IMR-90 (cell line): Measurements from ENCODE around the gene CNKSR3. TPM values are rescaled to one million over a fixed set of nuclear protein-coding genes. Genes with fewer than 3 reads are reported as not detected.

Experiments used
- ATAC-seq: fragments of 200-7000 bp; cut with Tn5 transposase; 2 replicates; pipeline ENCODE4 v1.9.1; 2020; ENCODE audit warnings: low read depth, mild to moderate bottlenecking, moderate library complexity
- BruUV-seq: library from RNA; stranded (reverse); fragments of 400-500 nt; replicated peaks from 2 replicates; lab custom pipeline; 2021; lab: Mats Ljungman, UMichigan
- CTCF ChIA-PET: fragments of 300-600 bp; formaldehyde crosslinking; extraction: SDS; loops from one replicate; lab custom pipeline; 2021; ENCODE audit warnings: antibody characterized with exemption; lab: Yijun Ruan, JAX
- POLR2A ChIA-PET: fragments of 300-600 bp; sonication (Branson Sonifier 250); formaldehyde crosslinking; loops from one replicate; lab custom pipeline; 2022; ENCODE audit warnings: antibody characterized with exemption; ENCODE audit not compliant: unreplicated experiment; lab: Charles Lee
- DNase-seq: peaks from one replicate; pipeline ENCODE4 v3.0.0; 2013
- H2AFZ ChIP-seq: replicated peaks from 2 replicates; pipeline ENCODE3; 2013; ENCODE audit warnings: low read length, mild to moderate bottlenecking; ENCODE audit not compliant: poor library complexity
- H2AK5ac ChIP-seq: 2 replicates; pipeline ENCODE4 v1.6.1; 2013; ENCODE audit warnings: low read depth, low read length, inconsistent platforms
- H2AK9ac ChIP-seq: replicated peaks from 2 replicates; pipeline ENCODE3; 2013; ENCODE audit warnings: mild to moderate bottlenecking, low read depth, low read length, moderate library complexity; ENCODE audit not compliant: poor library complexity
- H2BK120ac ChIP-seq: 2 replicates; pipeline ENCODE4 v1.6.1; 2013; ENCODE audit warnings: low read depth, low read length, inconsistent platforms
- H2BK15ac ChIP-seq: 3 replicates; pipeline ENCODE4 v1.6.1; 2013; ENCODE audit warnings: low read depth, low read length, inconsistent platforms
- H2BK20ac ChIP-seq: 2 replicates; pipeline ENCODE4 v1.6.1; 2013; ENCODE audit warnings: low read depth, mild to moderate bottlenecking, inconsistent platforms, low read length, moderate library complexity
- H2BK5ac ChIP-seq: 2 replicates; pipeline ENCODE4 v1.6.1; 2013; ENCODE audit warnings: mild to moderate bottlenecking, low read depth, low read length, inconsistent platforms; ENCODE audit not compliant: poor library complexity, severe bottlenecking
- H3K14ac ChIP-seq: replicated peaks from 2 replicates; pipeline ENCODE4 v1.6.1; 2013; ENCODE audit warnings: low read depth, low read length, inconsistent platforms
- H3K18ac ChIP-seq: 2 replicates; pipeline ENCODE4 v1.6.1; 2013; ENCODE audit warnings: low read depth, low read length, control low read depth
- H3K23ac ChIP-seq: 2 replicates; pipeline ENCODE4 v1.6.1; 2013; ENCODE audit warnings: low read depth, low read length, inconsistent platforms
- H3K27ac ChIP-seq: 2 replicates; pipeline ENCODE4 v1.5.1; 2013; ENCODE audit warnings: mild to moderate bottlenecking, control low read depth, low read length; ENCODE audit not compliant: insufficient read depth
- H3K27me3 ChIP-seq: 2 replicates; pipeline ENCODE4 v1.6.1; 2013; ENCODE audit warnings: low read length; ENCODE audit not compliant: control insufficient read depth, insufficient read depth
- H3K36me3 ChIP-seq: 2 replicates; pipeline ENCODE4 v1.6.1; 2013; ENCODE audit warnings: low read length, mixed read lengths; ENCODE audit not compliant: control insufficient read depth, insufficient read depth
- H3K4ac ChIP-seq: 2 replicates; pipeline ENCODE4 v1.6.1; 2013; ENCODE audit warnings: low read depth, low read length, inconsistent platforms
- H3K4me1 ChIP-seq: 2 replicates; pipeline ENCODE4 v1.6.1; 2013; ENCODE audit warnings: low read length, mixed read lengths; ENCODE audit not compliant: control insufficient read depth, insufficient read depth
- H3K4me2 ChIP-seq: 2 replicates; pipeline ENCODE4 v1.6.1; 2013; ENCODE audit warnings: low read depth, mild to moderate bottlenecking, control low read depth, low read length, moderate library complexity
- H3K4me3 ChIP-seq: 2 replicates; pipeline ENCODE4 v1.5.1; 2013; ENCODE audit warnings: low read depth, mild to moderate bottlenecking, control low read depth, low read length, moderate library complexity; ENCODE audit not compliant: insufficient read depth
- H3K56ac ChIP-seq: 2 replicates; pipeline ENCODE4 v1.6.1; 2013; ENCODE audit warnings: low read length, inconsistent platforms; ENCODE audit not compliant: insufficient read depth; ENCODE audit errors: extremely low read depth
- H3K79me1 ChIP-seq, 2 experiments: 2 replicates each; pipeline ENCODE4 v1.6.1; 2013; ENCODE audit warnings: low read length in 2 of 2, inconsistent platforms in 1 of 2, low read depth in 1 of 2
- H3K9ac ChIP-seq: 2 replicates; pipeline ENCODE4 v1.6.1; 2013; ENCODE audit warnings: low read depth, low read length, control low read depth
- H3K9me1 ChIP-seq: 2 replicates; pipeline ENCODE4 v1.6.1; 2013; ENCODE audit warnings: low read length, inconsistent platforms; ENCODE audit not compliant: insufficient read depth
- H3K9me3 ChIP-seq: 2 replicates; pipeline ENCODE4 v1.6.1; 2013; ENCODE audit warnings: low read length; ENCODE audit not compliant: control insufficient read depth, insufficient read depth
- H4K20me1 ChIP-seq: 2 replicates; pipeline ENCODE4 v1.6.1; 2013; ENCODE audit warnings: low read length, inconsistent platforms; ENCODE audit not compliant: insufficient read depth
- H4K5ac ChIP-seq: 2 replicates; pipeline ENCODE4 v1.6.1; 2013; ENCODE audit warnings: mild to moderate bottlenecking, low read depth, low read length, control low read depth
- H4K8ac ChIP-seq, 2 experiments: 2 replicates each; pipeline ENCODE4 v1.6.1; 2013; ENCODE audit warnings: low read depth in 2 of 2, low read length in 2 of 2, control low read depth in 1 of 2, inconsistent platforms in 1 of 2
- H4K91ac ChIP-seq: 2 replicates; pipeline ENCODE4 v1.6.1; 2013; ENCODE audit warnings: low read depth, low read length, inconsistent platforms; ENCODE audit not compliant: insufficient read depth
- CHD1 ChIP-seq: IDR thresholded peaks from 2 replicates; pipeline ENCODE4 v1.6.1; 2012; ENCODE audit warnings: low read depth, low read length, improper control_type of control experiment
- ELK1 ChIP-seq: fragments of 150-350 bp; IDR thresholded peaks from 2 replicates; pipeline ENCODE4 v1.6.1; 2016; ENCODE audit warnings: low read depth, mild to moderate bottlenecking, low read length, moderate library complexity, borderline replicate concordance
- FOS ChIP-seq: fragments of 150-350 bp; IDR thresholded peaks from 2 replicates; pipeline ENCODE4 v1.6.1; 2016; ENCODE audit warnings: low read depth, low read length
- MAFK ChIP-seq: IDR thresholded peaks from 2 replicates; pipeline ENCODE4 v1.6.1; 2012; ENCODE audit warnings: low read depth, low read length, improper control_type of control experiment
- NFE2L2 ChIP-seq: fragments of 150-350 bp; IDR thresholded peaks from 2 replicates; pipeline ENCODE4 v1.6.1; 2016; ENCODE audit warnings: low read depth, mild to moderate bottlenecking, low read length
- POLR2A ChIP-seq: IDR thresholded peaks from 2 replicates; pipeline ENCODE4 v1.6.1; 2012; ENCODE audit warnings: mild to moderate bottlenecking, low read depth, low read length
- RAD21 ChIP-seq: IDR thresholded peaks from 2 replicates; pipeline ENCODE4 v1.6.1; 2012; ENCODE audit warnings: low read length, improper control_type of control experiment
- RFX5 ChIP-seq: IDR thresholded peaks from 2 replicates; pipeline ENCODE4 v1.8.0; 2012; ENCODE audit warnings: low read depth, mild to moderate bottlenecking, low read length, moderate library complexity
- SMC3 ChIP-seq: fragments of 150-350 bp; IDR thresholded peaks from 2 replicates; pipeline ENCODE4 v1.6.1; 2016; ENCODE audit warnings: low read depth, mild to moderate bottlenecking, antibody characterized with exemption, low read length, moderate library complexity
- WGBS, 2 experiments: methylation state at CpG; one replicate each; pipeline versions ENCODE4 v1.1.5 to v1.1.7; 2013; ENCODE audit warnings: missing lambda C conversion rate in 2 of 2; ENCODE audit not compliant: insufficient read length in 1 of 2; ENCODE audit errors: extremely low coverage in 2 of 2; 5-methylcytosine and 5-hydroxymethylcytosine counted together
- dilution Hi-C: fragments of 300-500 bp; cut with HindIII; formaldehyde crosslinking; loops from one replicate; pipeline ENCODE4 v1.14.3; 2018; ENCODE audit warnings: low sequenced_read_pairs; ENCODE audit not compliant: unreplicated experiment
- in situ Hi-C: fragments of 300-500 bp; cut with MboI; formaldehyde crosslinking; loops from 3 replicates; pipeline ENCODE4 v1.14.3; 2019; ENCODE audit warnings: low sequenced_read_pairs, inconsistent platforms, mixed read lengths
- intact Hi-C: fragments of 100-400 bp; cut with micrococcal nuclease; formaldehyde crosslinking; loops from 2 replicates; pipeline ENCODE4 v1.10.0; 2022
- polyA plus RNA-seq, 3 experiments: library from polyadenylated mRNA; depleted of rRNA; stranded (reverse); fragments of >200 nt; gene quantifications; 2 replicates each; pipeline ENCODE4 v1.2.3, GENCODE V29; 2012; ENCODE audit warnings: low replicate concordance in 1 of 3
- total RNA-seq: library from RNA; depleted of rRNA; stranded (reverse); fragments of >200 nt; gene quantifications from 2 replicates; pipeline ENCODE4 v1.2.3, GENCODE V29; 2012
- TF ChIP-seq, protein P1 (sequence below): fragments of 150-350 bp; IDR thresholded peaks from 2 replicates; pipeline ENCODE4 v1.6.1; 2017; ENCODE audit warnings: mild to moderate bottlenecking, antibody characterized with exemption, low read length, low read depth

CNKSR3 gene
- total and polyA plus RNA-seq, 2 of the 4 experiments (the other 2 are of a cell fraction): 6.7 to 15.8 TPM

GRCh38 chr6:154463573-154464419 lies 46.7 kb downstream of the CNKSR3 start:
- no peak overlapping the region for H3K27ac ChIP-seq
- no peak overlapping the region for H3K14ac ChIP-seq
- dilution Hi-C loops: no loop called here
- no peak overlapping the region for H3K23ac ChIP-seq
- in situ Hi-C loops: no loop called here
- H4K91ac ChIP-seq: no peak overlapping the region
- no peaks in the 10 kb centered on the region for H3K27me3 ChIP-seq
- H3K9me1 ChIP-seq: peaks cover 9% of the 10 kb centered on the region; the same call in 1 of the 2 replicates
- H3K36me3 ChIP-seq: no peaks in the 10 kb centered on the region
- H3K9me3 ChIP-seq: no peaks in the 10 kb centered on the region
- no peak for DNase-seq
- H2AK9ac ChIP-seq: no peak overlapping the region
- H3K4ac ChIP-seq: no peak overlapping the region
- ChIA-PET CTCF (no interaction called here), POLR2A (no interaction called here)
- no peak overlapping the region for H3K4me3 ChIP-seq
- TF ChIP-seq, protein P1, sequence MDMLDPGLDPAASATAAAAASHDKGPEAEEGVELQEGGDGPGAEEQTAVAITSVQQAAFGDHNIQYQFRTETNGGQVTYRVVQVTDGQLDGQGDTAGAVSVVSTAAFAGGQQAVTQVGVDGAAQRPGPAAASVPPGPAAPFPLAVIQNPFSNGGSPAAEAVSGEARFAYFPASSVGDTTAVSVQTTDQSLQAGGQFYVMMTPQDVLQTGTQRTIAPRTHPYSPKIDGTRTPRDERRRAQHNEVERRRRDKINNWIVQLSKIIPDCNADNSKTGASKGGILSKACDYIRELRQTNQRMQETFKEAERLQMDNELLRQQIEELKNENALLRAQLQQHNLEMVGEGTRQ: no peak
- TF ChIP-seq ELK1 (no peak), RAD21 (no peak), FOS (no peak), RFX5 (no peak), NFE2L2 (no peak), POLR2A (no peak), SMC3 (no peak), MAFK (no peak), CHD1 (no peak)
- no peak overlapping the region for H3K4me2 ChIP-seq
- H2BK15ac ChIP-seq: no peak overlapping the region
- ATAC-seq: no peak
- 92% methylated on average over 2 of the region's 7 CpGs; no CpG with 5 or more reads in 1 of the 2 experiments for WGBS, 2 experiments
- intact Hi-C loops: no loop called here
- no peak overlapping the region for H2BK5ac ChIP-seq
- H3K4me1 ChIP-seq: peaks cover 5% of the 10 kb centered on the region; the same call in 1 of the 2 replicates
- no peak overlapping the region for H2AFZ ChIP-seq
- no peak overlapping the region for H4K5ac ChIP-seq
- peaks cover 5% of the 10 kb centered on the region; the same call in 1 of the 2 replicates for H4K20me1 ChIP-seq
- H2BK20ac ChIP-seq: no peak overlapping the region
- no peak overlapping the region for H3K9ac ChIP-seq
- H2BK120ac ChIP-seq: no peak overlapping the region
- no TSS peak for BruUV-seq
- no peak overlapping the region for H3K18ac ChIP-seq
- H3K56ac ChIP-seq: no peak overlapping the region
- H4K8ac ChIP-seq: no peak overlapping the region
- H2AK5ac ChIP-seq: no peak overlapping the region
- peaks cover 19 to 62% of the 10 kb centered on the region in 2 experiments for H3K79me1 ChIP-seq
